SHP77 (cell line): ENCODE results near the gene SPEM1.
A peak's percentile ranks its signal among the peaks of the same experiment; 100 is the strongest.

Source experiments
- DNase-seq, 2 experiments: peaks; one replicate each; lab custom pipeline; 2025; lab: John Stamatoyannopoulos, UW

Gene SPEM1

GRCh38 chr17:7403043-7403726 is 16.9 kb upstream of the SPEM1 start:
- DNase-seq: no peak

- DNase-seq: peak; percentile 81 to 91
Observed at GRCh38 chr17:7403727-7403976, 16.5 kb upstream of the SPEM1 start.

- peak; percentile 100 for DNase-seq
Observed at GRCh38 chr17:7403977-7404736, 16.0 kb upstream of the SPEM1 start, which contains the start of gene TMEM256. Gene TMEM256, minus strand, starts transcription at chr17:7404097. Its CDS starts 13 bp downstream, at chr17:7404084.

GRCh38 chr17:7404737-7405349 is 15.3 kb upstream of the SPEM1 start:
- DNase-seq: no peak

- DNase-seq: no peak
Observed at GRCh38 chr17:7405350-7406234, 14.5 kb upstream of the SPEM1 start.

GRCh38 chr17:7406235-7406825 is 13.8 kb upstream of the SPEM1 start:
- DNase-seq: no peak

- no peak for DNase-seq
Observed at GRCh38 chr17:7407082-7407481, 13.0 kb upstream of the SPEM1 start.

GRCh38 chr17:7407485-7408251 is 12.5 kb upstream of the SPEM1 start, which contains the start of gene NLGN2:
Gene NLGN2, plus strand, starts transcription at chr17:7407845. Its CDS starts 411 bp downstream, at chr17:7408256.
- no peak for DNase-seq

- no peak for DNase-seq
Observed at GRCh38 chr17:7408252-7408727, 11.8 kb upstream of the SPEM1 start.

GRCh38 chr17:7408863-7409262 is 11.3 kb upstream of the SPEM1 start:
- DNase-seq: no peak

GRCh38 chr17:7409716-7410115 is 10.4 kb upstream of the SPEM1 start:
- DNase-seq: no peak

- DNase-seq: no peak
Observed at GRCh38 chr17:7410634-7411426, 9.3 kb upstream of the SPEM1 start.

- DNase-seq: no peak
Observed at GRCh38 chr17:7411427-7411750, 8.7 kb upstream of the SPEM1 start.

- no peak for DNase-seq
Observed at GRCh38 chr17:7413346-7413985, 6.7 kb upstream of the SPEM1 start.

- no peak for DNase-seq
Observed at GRCh38 chr17:7414837-7415236, 5.3 kb upstream of the SPEM1 start.

GRCh38 chr17:7415784-7416183 is 4.3 kb upstream of the SPEM1 start:
- DNase-seq: no peak

GRCh38 chr17:7416323-7416722 is 3.8 kb upstream of the SPEM1 start:
- no peak for DNase-seq

- DNase-seq: no peak
Observed at GRCh38 chr17:7417056-7417655, 3.0 kb upstream of the SPEM1 start.

GRCh38 chr17:7418472-7419152 is 1.5 kb upstream of the SPEM1 start:
- no peak for DNase-seq
